ENCODE data around the gene SLC9A2.

- TF ChIP-seq CTCF (IDR thresholded peaks at IDR 0.05) (no peak), EP300 (IDR thresholded peaks at IDR 0.05) (no peak), POLR2AphosphoS5 (IDR thresholded peaks at IDR 0.05) (no peak), POLR2A (IDR thresholded peaks at IDR 0.05; ENCODE audit: low read depth) (no peak)
These were observed 19.9 kb upstream of the SLC9A2 start for GRCh38 chr2:102599486-102599885.
